Stimulated activated naive CD8-positive, alpha-beta T cell treated with anti-CD3 and anti-CD28 coated beads, Interleukin-15, amount 100 ng/mL, for 72 hours (primary cell): ENCODE measurements around the gene OR2A7.
A peak's percentile ranks its signal among the peaks of the same experiment; 100 is the strongest.
"Not testable (repeated sequence)": the region's sequence is repeated elsewhere in the genome, so short reads cannot be mapped to it uniquely, and the experiment has no call there.

ENCODE experiments used
- ATAC-seq: fragments of 150-1000 bp; cut with Tn5 transposase; 2 replicates; pipeline ENCODE4 v1.10.0; 2021; ENCODE audit warnings: mild to moderate bottlenecking, moderate library complexity
- DNase-seq, 2 donors: peaks; one replicate each; pipeline ENCODE4 v3.0.0; 2021 to 2022
- H3K27ac Mint-ChIP-seq, 2 donors: one replicate each; pipeline ENCODE4 v1.8.0; 2022; ENCODE audit warnings: mild to moderate bottlenecking in 2 of 2, mixed read lengths in 2 of 2, moderate library complexity in 2 of 2
- H3K27me3 Mint-ChIP-seq: one replicate; pipeline ENCODE4 v1.8.0; 2022; ENCODE audit warnings: mixed read lengths
- H3K4me1 Mint-ChIP-seq: one replicate; pipeline ENCODE4 v1.8.0; 2022; ENCODE audit warnings: mild to moderate bottlenecking, mixed read lengths
- H3K4me3 Mint-ChIP-seq, 2 donors: one replicate each; pipeline ENCODE4 v1.8.0; 2022; ENCODE audit warnings: mild to moderate bottlenecking in 2 of 2, mixed read lengths in 2 of 2, moderate library complexity in 1 of 2
- H3K9me3 Mint-ChIP-seq, 2 donors: one replicate each; pipeline ENCODE4 v1.8.0; 2022; ENCODE audit warnings: mixed read lengths in 2 of 2

The OR2A7 gene, protein sequence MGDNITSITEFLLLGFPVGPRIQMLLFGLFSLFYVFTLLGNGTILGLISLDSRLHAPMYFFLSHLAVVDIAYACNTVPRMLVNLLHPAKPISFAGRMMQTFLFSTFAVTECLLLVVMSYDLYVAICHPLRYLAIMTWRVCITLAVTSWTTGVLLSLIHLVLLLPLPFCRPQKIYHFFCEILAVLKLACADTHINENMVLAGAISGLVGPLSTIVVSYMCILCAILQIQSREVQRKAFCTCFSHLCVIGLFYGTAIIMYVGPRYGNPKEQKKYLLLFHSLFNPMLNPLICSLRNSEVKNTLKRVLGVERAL

GRCh38 chr7:144264692-144265091 lies at the start of gene OR2A7:
Gene OR2A7 (minus strand): TSS chr7:144264792. CDS start chr7:144259628, 5,164 bp downstream.
- DNase-seq, H3K27ac Mint-ChIP-seq, H3K9me3 Mint-ChIP-seq, H3K4me1 Mint-ChIP-seq, H3K27me3 Mint-ChIP-seq, ATAC-seq, H3K4me3 Mint-ChIP-seq: not testable (repeated sequence)

DNA sequence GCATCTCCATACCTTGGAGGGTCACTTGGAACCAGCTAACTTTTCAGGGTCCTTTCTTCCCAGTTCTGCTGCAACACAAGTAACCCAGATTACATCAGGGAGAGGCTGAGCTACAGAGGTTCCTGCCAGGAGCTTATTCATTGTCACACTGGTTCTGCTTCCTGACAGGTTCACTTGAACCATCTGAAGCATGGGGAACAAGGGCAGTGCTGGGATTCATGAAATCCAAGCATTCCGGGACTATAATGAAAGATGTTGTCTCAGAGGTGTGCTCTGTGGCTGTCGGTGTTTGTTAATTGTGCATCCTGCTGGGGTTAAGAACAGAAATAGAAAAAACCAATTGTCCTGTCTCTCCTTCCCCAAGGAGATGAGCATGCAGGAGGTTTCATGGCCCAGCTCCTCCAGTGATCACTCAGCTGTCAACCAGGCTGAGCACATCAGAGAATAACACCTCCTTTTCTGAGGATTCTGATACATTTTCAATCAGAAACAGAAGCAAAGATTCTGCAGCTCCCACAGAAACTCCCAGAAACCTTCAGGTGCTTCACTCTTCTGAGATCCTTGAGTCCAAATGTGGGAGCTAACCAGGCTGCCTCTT lies 47.4 kb upstream of the OR2A7 start, which contains the start of gene OR2A1:
TSS of gene OR2A1 (plus strand) at position 548 of the 598 bp plus-strand sequence. CDS start 5,706 bp downstream, outside the sequence.
- H3K27me3 Mint-ChIP-seq, H3K4me1 Mint-ChIP-seq, ATAC-seq, H3K9me3 Mint-ChIP-seq, H3K4me3 Mint-ChIP-seq, H3K27ac Mint-ChIP-seq, DNase-seq: not testable (repeated sequence)

DNA sequence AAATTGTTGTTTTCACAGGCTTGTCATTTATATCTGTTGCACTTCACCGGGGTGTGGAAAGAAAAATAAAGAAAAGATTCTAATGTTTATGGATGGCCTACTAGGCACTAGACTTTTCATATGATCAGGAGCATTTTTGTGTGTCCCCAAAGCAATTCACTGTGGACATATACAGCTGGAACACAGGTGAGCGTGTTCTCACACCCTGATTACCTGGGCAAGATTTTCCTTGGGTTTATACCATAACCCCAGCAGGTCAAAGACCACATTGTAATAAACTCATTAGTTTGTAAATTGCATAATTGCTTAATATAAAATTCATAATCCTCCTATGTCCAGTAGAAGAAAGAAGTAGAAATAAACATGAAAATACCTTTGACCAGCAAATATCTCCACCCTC lies 46.6 kb upstream of the OR2A7 start:
- H3K4me1 Mint-ChIP-seq, DNase-seq, ATAC-seq, H3K27me3 Mint-ChIP-seq, H3K4me3 Mint-ChIP-seq, H3K9me3 Mint-ChIP-seq, H3K27ac Mint-ChIP-seq: not testable (repeated sequence)

DNA sequence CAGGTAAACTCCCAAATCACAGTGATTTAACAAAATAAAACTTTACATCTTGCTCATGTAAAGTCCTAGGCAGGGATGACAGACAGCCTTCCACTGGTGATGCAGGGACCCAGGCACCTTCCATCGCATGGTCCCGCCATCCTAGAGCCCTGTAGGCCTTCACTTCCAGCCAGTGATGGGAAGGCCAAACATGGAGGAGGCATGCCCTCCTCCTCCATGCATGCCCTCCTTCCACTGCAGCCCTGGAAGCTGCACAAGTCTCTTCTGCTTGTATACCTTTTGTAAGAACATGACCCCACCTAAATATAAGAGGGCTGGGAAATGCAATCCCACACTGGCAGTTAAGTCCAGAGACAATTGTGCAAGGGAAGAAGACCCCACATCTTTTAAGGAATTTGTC lies 45.1 kb upstream of the OR2A7 start:
- not testable (repeated sequence) for ATAC-seq, H3K4me3 Mint-ChIP-seq, H3K27me3 Mint-ChIP-seq, H3K27ac Mint-ChIP-seq, H3K9me3 Mint-ChIP-seq, H3K4me1 Mint-ChIP-seq, DNase-seq

DNA sequence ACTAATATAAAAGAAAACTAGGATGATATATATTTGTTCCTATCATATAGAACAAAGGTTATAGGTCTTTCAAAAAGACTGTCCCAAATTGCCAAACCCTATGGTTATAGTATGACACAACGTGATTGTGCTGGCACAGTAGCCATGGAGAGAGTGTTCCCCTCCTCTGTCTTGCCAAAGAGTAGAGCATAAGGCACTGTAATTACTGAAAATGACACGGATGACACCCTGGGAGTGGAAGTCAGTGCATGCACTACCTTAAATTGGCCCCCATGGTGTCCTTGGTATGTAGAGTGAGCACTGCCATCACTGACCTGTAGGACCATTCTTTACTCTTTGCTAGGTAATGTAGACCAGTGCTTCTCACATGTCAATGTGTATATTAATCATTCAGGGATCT lies 40.6 kb upstream of the OR2A7 start:
- not testable (repeated sequence) for H3K27me3 Mint-ChIP-seq, H3K4me3 Mint-ChIP-seq, H3K4me1 Mint-ChIP-seq, H3K27ac Mint-ChIP-seq, DNase-seq, H3K9me3 Mint-ChIP-seq
- ATAC-seq, result peak; percentile 39

GRCh38 chr7:144303607-144304006 lies 39.0 kb upstream of the OR2A7 start:
- H3K27ac Mint-ChIP-seq, H3K4me3 Mint-ChIP-seq, H3K4me1 Mint-ChIP-seq, ATAC-seq, H3K27me3 Mint-ChIP-seq, H3K9me3 Mint-ChIP-seq, DNase-seq: not testable (repeated sequence)

DNA sequence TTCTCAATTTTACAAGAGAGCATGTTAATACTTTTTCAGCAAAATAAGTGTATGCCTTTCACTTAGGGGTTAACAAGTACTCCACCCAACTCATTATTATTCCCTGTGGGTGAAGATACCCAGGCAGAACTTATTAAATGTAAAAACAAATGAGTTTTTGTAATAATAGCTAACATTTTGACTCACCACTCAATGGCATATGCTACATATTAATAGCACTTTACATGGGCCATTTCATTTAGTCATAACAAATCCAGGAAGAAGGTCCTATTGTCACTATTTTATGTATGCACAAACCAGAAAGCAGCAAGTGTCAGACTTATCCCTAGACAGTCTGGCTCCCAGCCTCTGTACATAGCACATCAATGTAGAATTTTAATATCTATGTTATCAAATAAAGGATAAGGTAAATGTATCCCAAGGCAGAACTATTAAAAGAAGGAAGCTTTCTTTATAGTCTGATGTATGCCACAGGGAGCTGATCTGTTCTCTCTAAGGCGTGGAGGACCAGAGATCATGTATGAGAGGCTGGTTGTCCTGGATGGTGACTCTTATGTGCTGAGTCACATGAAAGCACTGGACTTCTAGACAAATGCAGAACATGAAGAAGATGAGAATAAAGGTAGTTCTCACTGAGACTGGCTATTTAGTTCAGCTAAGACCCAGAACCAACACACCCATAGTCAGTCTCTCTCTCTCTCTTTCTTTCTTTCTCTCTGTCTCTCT lies 38.1 kb upstream of the OR2A7 start:
- H3K9me3 Mint-ChIP-seq, ATAC-seq, H3K4me3 Mint-ChIP-seq, H3K27me3 Mint-ChIP-seq, H3K4me1 Mint-ChIP-seq, H3K27ac Mint-ChIP-seq, DNase-seq: not testable (repeated sequence)

DNA sequence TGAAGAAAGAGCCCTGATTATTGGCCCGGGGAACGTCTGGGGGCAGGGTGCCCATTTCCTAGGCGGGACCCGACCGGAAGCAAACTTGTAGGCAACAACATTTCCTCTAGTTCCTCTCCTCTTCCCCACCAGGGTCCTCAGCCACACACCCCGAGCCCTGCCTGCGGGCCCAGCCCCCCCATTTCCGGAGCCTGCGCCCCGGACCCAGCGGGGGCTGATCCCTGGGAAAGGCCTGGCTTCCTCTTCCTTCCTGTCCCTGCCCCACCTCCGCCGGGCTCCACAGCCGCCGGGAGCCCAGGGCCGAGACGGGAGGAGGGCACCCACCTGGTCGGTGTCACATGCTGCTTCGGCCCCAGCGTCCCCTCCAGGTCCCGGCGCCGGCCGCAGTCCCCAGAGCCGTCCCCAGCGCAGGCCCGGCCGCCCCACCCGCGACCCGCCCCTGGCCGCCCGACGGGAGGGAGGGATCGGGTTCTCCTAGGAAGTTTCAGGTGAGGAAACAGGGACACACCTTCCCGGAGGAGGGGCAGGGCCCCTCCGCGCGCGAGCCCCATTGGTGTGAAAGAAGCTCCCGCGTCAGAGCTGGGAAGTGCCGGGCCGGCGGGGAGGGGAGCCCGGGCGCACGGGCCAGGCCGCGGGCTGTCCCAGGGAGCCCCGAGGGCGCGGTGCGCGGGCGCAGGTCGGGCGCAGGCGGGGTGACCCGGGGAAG lies 29.4 kb upstream of the OR2A7 start:
- not testable (repeated sequence) for H3K9me3 Mint-ChIP-seq, H3K4me1 Mint-ChIP-seq, H3K27ac Mint-ChIP-seq, H3K27me3 Mint-ChIP-seq, H3K4me3 Mint-ChIP-seq
- DNase-seq (peak in 1 of 2 donors; percentile 19), ATAC-seq (peak; percentile 84)

DNA sequence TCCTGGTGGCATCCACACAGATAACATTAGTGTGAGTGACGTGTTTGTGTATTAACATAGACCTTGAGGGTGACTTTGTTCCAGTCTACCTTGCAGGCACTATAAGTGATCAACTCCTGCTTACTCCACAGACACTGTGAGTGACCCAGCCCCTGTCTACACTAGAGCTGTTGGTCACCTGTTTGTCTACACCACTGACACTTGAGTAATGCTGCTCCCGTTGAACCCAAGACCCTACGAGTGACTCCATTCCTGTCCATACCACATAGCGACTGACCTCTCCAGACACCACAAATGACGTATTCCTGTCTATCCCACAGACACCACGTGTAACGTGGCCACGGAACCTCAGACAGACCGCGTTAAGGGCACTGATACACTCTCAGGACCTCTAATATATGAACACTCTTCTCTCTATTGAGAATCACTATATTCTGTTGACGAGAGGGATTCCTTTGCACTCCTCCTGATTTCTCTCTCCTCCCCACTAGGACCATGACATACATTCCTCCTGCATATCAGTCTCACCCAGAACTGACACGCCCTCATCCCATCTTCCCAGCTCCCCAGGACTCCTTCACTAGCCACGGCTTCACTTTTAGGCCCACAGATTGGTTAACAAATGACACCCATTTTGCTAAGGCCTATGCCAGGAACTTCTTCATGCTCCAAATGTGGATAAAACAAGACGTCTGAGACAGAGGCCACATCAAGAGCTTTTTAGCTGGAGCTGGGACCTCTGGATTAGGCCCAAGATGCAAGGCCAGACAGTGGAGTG lies 28.0 kb upstream of the OR2A7 start:
- H3K9me3 Mint-ChIP-seq, H3K27me3 Mint-ChIP-seq, H3K4me3 Mint-ChIP-seq, H3K27ac Mint-ChIP-seq, H3K4me1 Mint-ChIP-seq: not testable (repeated sequence)
- ATAC-seq (peak; percentile 3), DNase-seq (peak in 1 of 2 donors; percentile 14)

- not testable (repeated sequence) for H3K4me3 Mint-ChIP-seq, H3K9me3 Mint-ChIP-seq, DNase-seq, H3K27me3 Mint-ChIP-seq, H3K4me1 Mint-ChIP-seq, ATAC-seq, H3K27ac Mint-ChIP-seq
Observed at GRCh38 chr7:144291607-144292006, 27.0 kb upstream of the OR2A7 start.

DNA sequence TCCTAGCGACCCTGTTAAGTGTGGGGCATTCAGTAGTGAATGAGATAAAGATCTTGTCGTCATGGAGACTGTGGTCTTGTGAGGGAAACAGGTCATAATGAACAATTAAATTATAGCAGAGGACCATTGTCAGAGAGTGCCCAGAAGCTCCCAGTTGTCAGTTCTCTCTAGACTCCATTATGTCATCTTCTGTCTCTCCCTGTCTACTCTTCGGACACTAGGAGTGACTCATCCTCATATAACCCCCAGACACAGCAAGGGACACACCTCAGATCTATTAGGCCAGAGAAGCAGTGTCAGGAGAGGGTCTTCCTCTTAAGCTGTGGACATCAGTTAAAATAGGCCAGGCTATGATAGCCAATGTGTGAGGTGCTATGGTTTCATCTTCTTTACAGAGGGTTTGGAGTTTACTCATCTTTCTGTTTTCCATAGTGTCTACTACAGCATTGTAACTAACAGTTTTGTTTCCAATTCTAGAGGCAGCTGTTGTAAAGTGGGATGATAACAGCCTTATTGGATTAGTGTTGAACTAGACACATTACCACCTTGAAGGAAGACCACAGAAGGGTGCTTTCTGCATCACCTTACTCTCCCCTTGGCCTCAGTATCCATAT lies 22.7 kb upstream of the OR2A7 start:
- not testable (repeated sequence) for H3K27ac Mint-ChIP-seq, H3K27me3 Mint-ChIP-seq, DNase-seq, H3K9me3 Mint-ChIP-seq, H3K4me3 Mint-ChIP-seq, H3K4me1 Mint-ChIP-seq
- peak; percentile 12 for ATAC-seq

GRCh38 chr7:144283716-144284115 lies 19.1 kb upstream of the OR2A7 start:
- not testable (repeated sequence) for H3K27ac Mint-ChIP-seq, DNase-seq, H3K9me3 Mint-ChIP-seq, H3K27me3 Mint-ChIP-seq, H3K4me1 Mint-ChIP-seq, H3K4me3 Mint-ChIP-seq
- ATAC-seq, result peak; percentile 7

GRCh38 chr7:144282490-144282889 lies 17.9 kb upstream of the OR2A7 start:
- H3K27me3 Mint-ChIP-seq, H3K4me1 Mint-ChIP-seq, H3K4me3 Mint-ChIP-seq, H3K27ac Mint-ChIP-seq, ATAC-seq, H3K9me3 Mint-ChIP-seq, DNase-seq: not testable (repeated sequence)

DNA sequence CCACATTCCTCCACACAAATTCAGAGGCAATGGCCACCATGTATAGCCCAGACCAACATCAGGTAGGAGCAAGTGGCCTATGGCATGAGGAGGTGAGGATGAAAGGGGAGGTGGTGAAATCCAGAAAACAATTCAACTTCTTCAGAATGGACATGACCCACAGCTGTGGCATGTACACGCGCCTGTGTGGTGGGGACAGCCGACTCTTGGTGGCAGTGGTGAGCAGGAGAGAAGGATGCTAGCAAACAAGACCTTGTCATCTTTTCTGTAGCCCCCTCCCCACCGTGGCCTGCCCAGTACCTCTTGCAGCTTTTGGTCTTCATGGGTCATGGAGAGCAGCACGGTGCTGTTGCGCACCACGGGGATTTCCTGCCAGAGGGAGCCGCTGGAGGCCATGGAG lies 17.4 kb upstream of the OR2A7 start:
- not testable (repeated sequence) for H3K27ac Mint-ChIP-seq, H3K9me3 Mint-ChIP-seq, H3K27me3 Mint-ChIP-seq, ATAC-seq, H3K4me3 Mint-ChIP-seq, H3K4me1 Mint-ChIP-seq, DNase-seq

DNA sequence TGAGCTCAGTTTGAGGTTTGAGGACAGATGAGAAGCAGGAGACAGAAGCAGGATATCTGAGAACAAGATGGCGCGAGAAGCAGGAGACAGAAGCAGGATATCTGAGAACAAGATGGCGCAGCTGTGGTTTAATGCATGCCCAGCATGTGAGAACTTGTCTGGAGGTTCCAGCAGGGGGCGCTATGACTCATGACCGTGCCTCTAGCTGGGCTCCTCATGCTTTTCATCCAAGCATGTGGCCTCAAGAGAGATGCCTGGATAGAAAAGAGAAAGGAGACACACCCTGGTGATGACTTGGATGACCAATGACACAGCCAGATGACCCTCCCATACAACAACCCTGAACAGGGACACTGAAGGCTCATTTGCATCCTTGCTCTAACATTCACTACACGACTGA lies 15.4 kb upstream of the OR2A7 start:
- DNase-seq, H3K4me3 Mint-ChIP-seq, H3K9me3 Mint-ChIP-seq, H3K27me3 Mint-ChIP-seq, H3K27ac Mint-ChIP-seq, ATAC-seq, H3K4me1 Mint-ChIP-seq: not testable (repeated sequence)
